ENCODE data around the gene FBXW10.
"Not testable (repeated sequence)": the region's sequence is repeated elsewhere in the genome, so short reads cannot be mapped to it uniquely, and the experiment has no call there.

The FBXW10 gene

GRCh38 chr17:18743699-18744421, at the start of gene FBXW10:
TSS of gene FBXW10 (plus strand) at chr17:18744054. CDS start at chr17:18744245, 191 bp downstream.
- DNase-seq = not testable (repeated sequence)

GRCh38 chr17:18695143-18695542, 48.7 kb upstream of the FBXW10 start:
- DNase-seq = not testable (repeated sequence)

- not testable (repeated sequence) for DNase-seq
Measured at GRCh38 chr17:18698473-18699103, 45.3 kb upstream of the FBXW10 start.

- DNase-seq = not testable (repeated sequence)
Measured at GRCh38 chr17:18705955-18706354, 37.9 kb upstream of the FBXW10 start.

GRCh38 chr17:18708215-18708614, 35.6 kb upstream of the FBXW10 start:
- not testable (repeated sequence) for DNase-seq

- DNase-seq = peak; percentile 18
Measured at GRCh38 chr17:18712354-18712999, 31.4 kb upstream of the FBXW10 start.

- peak; percentile 71 for DNase-seq
Measured at GRCh38 chr17:18718643-18719427, 25.0 kb upstream of the FBXW10 start.

- DNase-seq = not testable (repeated sequence)
Measured at GRCh38 chr17:18719428-18720110, 24.3 kb upstream of the FBXW10 start.

GRCh38 chr17:18721775-18722547, 21.9 kb upstream of the FBXW10 start:
- not testable (repeated sequence) for DNase-seq

- not testable (repeated sequence) for DNase-seq
Measured at GRCh38 chr17:18722612-18723011, 21.2 kb upstream of the FBXW10 start.

GRCh38 chr17:18723509-18723908, 20.3 kb upstream of the FBXW10 start:
- DNase-seq = not testable (repeated sequence)

GRCh38 chr17:18732438-18732837, 11.4 kb upstream of the FBXW10 start:
- DNase-seq = not testable (repeated sequence)

- not testable (repeated sequence) for DNase-seq
Measured at GRCh38 chr17:18733350-18733749, 10.5 kb upstream of the FBXW10 start.

GRCh38 chr17:18739616-18740391, 4.0 kb upstream of the FBXW10 start:
- DNase-seq = not testable (repeated sequence)

- not testable (repeated sequence) for DNase-seq
Measured at GRCh38 chr17:18741228-18741627, 2.6 kb upstream of the FBXW10 start.

- DNase-seq = not testable (repeated sequence)
Measured at GRCh38 chr17:18744726-18745125, 872 bp downstream of the FBXW10 start.

GRCh38 chr17:18746551-18746950, 2.7 kb downstream of the FBXW10 start:
- DNase-seq = not testable (repeated sequence)

- not testable (repeated sequence) for DNase-seq
Measured at GRCh38 chr17:18747501-18747900, 3.6 kb downstream of the FBXW10 start.

- DNase-seq = not testable (repeated sequence)
Measured at GRCh38 chr17:18750242-18750641, 6.4 kb downstream of the FBXW10 start.

- not testable (repeated sequence) for DNase-seq
Measured at GRCh38 chr17:18753829-18754409, 10.1 kb downstream of the FBXW10 start.
